GM23338 (cell line): ENCODE data around the gene MEF2D. TPM values are rescaled to one million over a fixed set of nuclear protein-coding genes. Genes with fewer than 3 reads are reported as not detected.
A peak's percentile ranks its signal among the peaks of the same experiment; 100 is the strongest.

ENCODE experiments used
- ATAC-seq: fragments of 200-7000 bp; cut with Tn5 transposase; 3 replicates; pipeline ENCODE4 v1.9.1; 2020
- DNase-seq: peaks from one replicate; pipeline ENCODE4 v3.0.0-alpha.2; 2015; ENCODE audit warnings: low spot score
- H2AFZ ChIP-seq: fragments of 200-600 bp; sonication (generic); 2 replicates; pipeline ENCODE4 v1.8.0; 2016; ENCODE audit warnings: antibody characterized with exemption, mild to moderate bottlenecking, moderate library complexity
- H3F3A ChIP-seq: fragments of 200-600 bp; sonication (generic); replicated peaks from 2 replicates; pipeline ENCODE4 v1.8.0; 2017; ENCODE audit warnings: antibody characterized with exemption, mixed run types, low read depth
- H3K27ac ChIP-seq: fragments of 200-600 bp; sonication (generic); 2 replicates; pipeline ENCODE4 v1.6.1; 2016; ENCODE audit warnings: low read depth
- H3K27me3 ChIP-seq: fragments of 200-600 bp; sonication (generic); 2 replicates; pipeline ENCODE4 v1.8.0; 2016; ENCODE audit warnings: mild to moderate bottlenecking, mixed run types, moderate library complexity; ENCODE audit not compliant: insufficient read depth
- H3K36me3 ChIP-seq: fragments of 200-600 bp; sonication (generic); 2 replicates; pipeline ENCODE4 v1.8.0; 2016; ENCODE audit warnings: mild to moderate bottlenecking; ENCODE audit not compliant: insufficient read depth
- H3K4me1 ChIP-seq: fragments of 200-600 bp; sonication (generic); 2 replicates; pipeline ENCODE4 v1.8.0; 2016; ENCODE audit warnings: mild to moderate bottlenecking, moderate library complexity; ENCODE audit not compliant: insufficient read depth
- H3K4me2 ChIP-seq: fragments of 200-600 bp; sonication (generic); 2 replicates; pipeline ENCODE4 v1.7.1; 2017; ENCODE audit warnings: mixed run types
- H3K4me3 ChIP-seq: fragments of 200-600 bp; sonication (generic); 2 replicates; pipeline ENCODE4 v1.6.1; 2016; ENCODE audit warnings: mixed run types
- H3K79me2 ChIP-seq: fragments of 200-600 bp; sonication (generic); replicated peaks from 2 replicates; pipeline ENCODE4 v1.8.0; 2017; ENCODE audit warnings: mild to moderate bottlenecking; ENCODE audit not compliant: insufficient read depth
- H3K9me2 ChIP-seq: fragments of 200-600 bp; sonication (generic); 2 replicates; pipeline ENCODE4 v1.8.0; 2017; ENCODE audit not compliant: insufficient read depth
- H4K20me1 ChIP-seq: fragments of 200-600 bp; sonication (generic); replicated peaks from 2 replicates; pipeline ENCODE4 v1.8.0; 2017; ENCODE audit warnings: mild to moderate bottlenecking; ENCODE audit not compliant: insufficient read depth
- H3K27ac Mint-ChIP-seq: 2 replicates; pipeline ENCODE4 v1.8.0; 2020; ENCODE audit warnings: inconsistent platforms, mild to moderate bottlenecking, moderate library complexity, mixed read lengths
- H3K27me3 Mint-ChIP-seq: 3 replicates; pipeline ENCODE4 v1.8.0; 2022; ENCODE audit warnings: low read depth, mild to moderate bottlenecking, moderate library complexity, mixed read lengths, inconsistent platforms; ENCODE audit not compliant: insufficient read depth, poor library complexity
- H3K36me3 Mint-ChIP-seq: 3 replicates; pipeline ENCODE4 v1.8.0; 2021; ENCODE audit warnings: low read depth, mild to moderate bottlenecking, inconsistent platforms, moderate library complexity, mixed read lengths
- H3K4me1 Mint-ChIP-seq: 3 replicates; pipeline ENCODE4 v1.8.0; 2020; ENCODE audit warnings: mild to moderate bottlenecking, inconsistent platforms, mixed read lengths
- H3K4me3 Mint-ChIP-seq: 3 replicates; pipeline ENCODE4 v1.8.0; 2021; ENCODE audit warnings: moderate library complexity, mild to moderate bottlenecking, inconsistent platforms, mixed read lengths
- H3K9me3 Mint-ChIP-seq: 3 replicates; pipeline ENCODE4 v1.8.0; 2020; ENCODE audit warnings: moderate library complexity, mild to moderate bottlenecking, inconsistent platforms, mixed read lengths
- EZH2phosphoT487 ChIP-seq: fragments of 200-600 bp; sonication (generic); IDR thresholded peaks from one replicate; pipeline ENCODE4 v1.8.1; 2018; ENCODE audit warnings: antibody characterized with exemption; ENCODE audit not compliant: unreplicated experiment
- JUNB ChIP-seq: IDR thresholded peaks from one replicate; pipeline ENCODE4 v1.6.1; 2016; ENCODE audit warnings: antibody characterized with exemption; ENCODE audit not compliant: unreplicated experiment
- STAT1 ChIP-seq: IDR thresholded peaks from one replicate; pipeline ENCODE4 v1.6.1; 2016; ENCODE audit warnings: antibody characterized with exemption; ENCODE audit not compliant: unreplicated experiment
- ZNF114 ChIP-seq: fragments of 250-450 bp; sonication (Bioruptor Pico); IDR thresholded peaks from 2 replicates; pipeline ENCODE4 v1.5.0; 2020; ENCODE audit warnings: mild to moderate bottlenecking, moderate library complexity
- polyA plus RNA-seq: library from polyadenylated mRNA; unstranded; fragments of >200 nt; fragmentation: Nextera tagmentation; extraction: Ambion mirVana; gene quantifications from 2 replicates; pipeline ENCODE4 v1.2.1, GENCODE V29; 2016
- total RNA-seq: library from RNA; depleted of rRNA; stranded (reverse); fragments of >200 nt; shearing (Covaris generic); gene quantifications from 2 replicates; pipeline ENCODE4 v1.2.3, GENCODE V29; 2014
- TF ChIP-seq, protein P1 (sequence below): fragments of 250-450 bp; sonication (Bioruptor Pico); IDR thresholded peaks from 2 replicates; pipeline ENCODE4 v1.5.0; 2020; ENCODE audit warnings: mild to moderate bottlenecking, moderate library complexity
- TF ChIP-seq, protein P2 (sequence below): IDR thresholded peaks from one replicate; pipeline ENCODE4 v1.6.1; 2018; ENCODE audit warnings: antibody characterized with exemption; ENCODE audit not compliant: unreplicated experiment

The MEF2D gene
- total and polyA plus RNA-seq, 2 experiments from 2014 or later: 10.6 to 15.5 TPM

DNA sequence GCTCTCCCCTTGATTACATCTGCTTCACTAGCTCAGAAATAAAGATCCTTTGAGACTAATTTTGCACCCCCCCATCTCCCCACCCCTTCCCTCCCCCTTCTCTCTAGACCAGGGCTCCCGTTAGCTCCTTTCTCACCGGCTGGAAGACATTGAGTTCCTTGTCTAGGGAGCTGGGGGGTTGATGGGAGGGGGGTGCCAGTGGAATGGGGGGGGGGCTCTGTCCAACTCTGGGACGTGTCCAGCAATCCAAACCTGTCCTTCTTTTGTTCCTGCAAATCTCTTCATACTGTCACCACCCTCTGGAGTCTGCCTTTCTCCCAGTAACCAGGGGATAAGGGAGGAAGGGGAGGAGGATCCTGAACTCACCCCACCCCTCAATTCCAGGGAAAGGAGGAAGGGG lies 69.7 kb downstream of the MEF2D start (continued):
- TF ChIP-seq, protein P1, sequence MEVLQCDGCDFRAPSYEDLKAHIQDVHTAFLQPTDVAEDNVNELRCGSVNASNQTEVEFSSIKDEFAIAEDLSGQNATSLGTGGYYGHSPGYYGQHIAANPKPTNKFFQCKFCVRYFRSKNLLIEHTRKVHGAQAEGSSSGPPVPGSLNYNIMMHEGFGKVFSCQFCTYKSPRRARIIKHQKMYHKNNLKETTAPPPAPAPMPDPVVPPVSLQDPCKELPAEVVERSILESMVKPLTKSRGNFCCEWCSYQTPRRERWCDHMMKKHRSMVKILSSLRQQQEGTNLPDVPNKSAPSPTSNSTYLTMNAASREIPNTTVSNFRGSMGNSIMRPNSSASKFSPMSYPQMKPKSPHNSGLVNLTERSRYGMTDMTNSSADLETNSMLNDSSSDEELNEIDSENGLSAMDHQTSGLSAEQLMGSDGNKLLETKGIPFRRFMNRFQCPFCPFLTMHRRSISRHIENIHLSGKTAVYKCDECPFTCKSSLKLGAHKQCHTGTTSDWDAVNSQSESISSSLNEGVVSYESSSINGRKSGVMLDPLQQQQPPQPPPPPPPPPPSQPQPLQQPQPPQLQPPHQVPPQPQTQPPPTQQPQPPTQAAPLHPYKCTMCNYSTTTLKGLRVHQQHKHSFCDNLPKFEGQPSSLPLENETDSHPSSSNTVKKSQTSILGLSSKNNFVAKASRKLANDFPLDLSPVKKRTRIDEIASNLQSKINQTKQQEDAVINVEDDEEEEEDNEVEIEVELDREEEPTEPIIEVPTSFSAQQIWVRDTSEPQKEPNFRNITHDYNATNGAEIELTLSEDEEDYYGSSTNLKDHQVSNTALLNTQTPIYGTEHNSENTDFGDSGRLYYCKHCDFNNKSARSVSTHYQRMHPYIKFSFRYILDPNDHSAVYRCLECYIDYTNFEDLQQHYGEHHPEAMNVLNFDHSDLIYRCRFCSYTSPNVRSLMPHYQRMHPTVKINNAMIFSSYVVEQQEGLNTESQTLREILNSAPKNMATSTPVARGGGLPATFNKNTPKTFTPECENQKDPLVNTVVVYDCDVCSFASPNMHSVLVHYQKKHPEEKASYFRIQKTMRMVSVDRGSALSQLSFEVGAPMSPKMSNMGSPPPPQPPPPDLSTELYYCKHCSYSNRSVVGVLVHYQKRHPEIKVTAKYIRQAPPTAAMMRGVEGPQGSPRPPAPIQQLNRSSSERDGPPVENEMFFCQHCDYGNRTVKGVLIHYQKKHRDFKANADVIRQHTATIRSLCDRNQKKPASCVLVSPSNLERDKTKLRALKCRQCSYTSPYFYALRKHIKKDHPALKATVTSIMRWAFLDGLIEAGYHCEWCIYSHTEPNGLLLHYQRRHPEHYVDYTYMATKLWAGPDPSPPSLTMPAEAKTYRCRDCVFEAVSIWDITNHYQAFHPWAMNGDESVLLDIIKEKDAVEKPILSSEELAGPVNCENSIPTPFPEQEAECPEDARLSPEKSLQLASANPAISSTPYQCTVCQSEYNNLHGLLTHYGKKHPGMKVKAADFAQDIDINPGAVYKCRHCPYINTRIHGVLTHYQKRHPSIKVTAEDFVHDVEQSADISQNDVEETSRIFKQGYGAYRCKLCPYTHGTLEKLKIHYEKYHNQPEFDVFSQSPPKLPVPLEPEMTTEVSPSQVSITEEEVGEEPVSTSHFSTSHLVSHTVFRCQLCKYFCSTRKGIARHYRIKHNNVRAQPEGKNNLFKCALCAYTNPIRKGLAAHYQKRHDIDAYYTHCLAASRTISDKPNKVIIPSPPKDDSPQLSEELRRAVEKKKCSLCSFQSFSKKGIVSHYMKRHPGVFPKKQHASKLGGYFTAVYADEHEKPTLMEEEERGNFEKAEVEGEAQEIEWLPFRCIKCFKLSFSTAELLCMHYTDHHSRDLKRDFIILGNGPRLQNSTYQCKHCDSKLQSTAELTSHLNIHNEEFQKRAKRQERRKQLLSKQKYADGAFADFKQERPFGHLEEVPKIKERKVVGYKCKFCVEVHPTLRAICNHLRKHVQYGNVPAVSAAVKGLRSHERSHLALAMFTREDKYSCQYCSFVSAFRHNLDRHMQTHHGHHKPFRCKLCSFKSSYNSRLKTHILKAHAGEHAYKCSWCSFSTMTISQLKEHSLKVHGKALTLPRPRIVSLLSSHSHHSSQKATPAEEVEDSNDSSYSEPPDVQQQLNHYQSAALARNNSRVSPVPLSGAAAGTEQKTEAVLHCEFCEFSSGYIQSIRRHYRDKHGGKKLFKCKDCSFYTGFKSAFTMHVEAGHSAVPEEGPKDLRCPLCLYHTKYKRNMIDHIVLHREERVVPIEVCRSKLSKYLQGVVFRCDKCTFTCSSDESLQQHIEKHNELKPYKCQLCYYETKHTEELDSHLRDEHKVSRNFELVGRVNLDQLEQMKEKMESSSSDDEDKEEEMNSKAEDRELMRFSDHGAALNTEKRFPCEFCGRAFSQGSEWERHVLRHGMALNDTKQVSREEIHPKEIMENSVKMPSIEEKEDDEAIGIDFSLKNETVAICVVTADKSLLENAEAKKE (CRISPR knock-in tag): no peak
- no peak for TF ChIP-seq EZH2phosphoT487

DNA sequence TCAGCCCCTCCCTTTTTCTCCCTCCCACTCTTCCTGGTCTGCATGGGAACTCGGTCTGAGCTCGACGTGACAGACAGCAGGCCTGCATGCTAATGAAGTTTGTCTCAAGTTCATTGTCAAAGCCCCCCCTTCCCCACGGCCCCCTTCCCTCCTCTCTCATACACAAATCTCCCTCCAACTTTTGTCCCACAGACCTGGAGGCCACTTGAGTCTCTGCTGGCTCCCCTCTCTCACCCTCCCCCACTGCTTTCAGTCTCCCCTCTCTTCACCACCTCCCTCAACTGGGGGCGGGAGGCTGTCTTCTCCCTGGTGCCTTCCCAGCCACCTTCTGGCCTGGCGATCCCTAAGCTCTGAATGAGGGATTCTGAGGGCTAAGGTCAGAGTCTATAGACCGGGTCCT lies 70.3 kb downstream of the MEF2D start:
- Histone ChIP-seq H3K27me3 (peaks cover 100% of the 10 kb centered on the region), H3K4me3 (peak overlapping the region; percentile 48)
- H3K4me3 Mint-ChIP-seq: peak overlapping the region; percentile 60
- TF ChIP-seq JUNB (no peak), ZNF114 (CRISPR knock-in tag) (no peak), STAT1 (no peak)
- TF ChIP-seq, protein P1 (CRISPR knock-in tag): no peak
- TF ChIP-seq, protein P2, sequence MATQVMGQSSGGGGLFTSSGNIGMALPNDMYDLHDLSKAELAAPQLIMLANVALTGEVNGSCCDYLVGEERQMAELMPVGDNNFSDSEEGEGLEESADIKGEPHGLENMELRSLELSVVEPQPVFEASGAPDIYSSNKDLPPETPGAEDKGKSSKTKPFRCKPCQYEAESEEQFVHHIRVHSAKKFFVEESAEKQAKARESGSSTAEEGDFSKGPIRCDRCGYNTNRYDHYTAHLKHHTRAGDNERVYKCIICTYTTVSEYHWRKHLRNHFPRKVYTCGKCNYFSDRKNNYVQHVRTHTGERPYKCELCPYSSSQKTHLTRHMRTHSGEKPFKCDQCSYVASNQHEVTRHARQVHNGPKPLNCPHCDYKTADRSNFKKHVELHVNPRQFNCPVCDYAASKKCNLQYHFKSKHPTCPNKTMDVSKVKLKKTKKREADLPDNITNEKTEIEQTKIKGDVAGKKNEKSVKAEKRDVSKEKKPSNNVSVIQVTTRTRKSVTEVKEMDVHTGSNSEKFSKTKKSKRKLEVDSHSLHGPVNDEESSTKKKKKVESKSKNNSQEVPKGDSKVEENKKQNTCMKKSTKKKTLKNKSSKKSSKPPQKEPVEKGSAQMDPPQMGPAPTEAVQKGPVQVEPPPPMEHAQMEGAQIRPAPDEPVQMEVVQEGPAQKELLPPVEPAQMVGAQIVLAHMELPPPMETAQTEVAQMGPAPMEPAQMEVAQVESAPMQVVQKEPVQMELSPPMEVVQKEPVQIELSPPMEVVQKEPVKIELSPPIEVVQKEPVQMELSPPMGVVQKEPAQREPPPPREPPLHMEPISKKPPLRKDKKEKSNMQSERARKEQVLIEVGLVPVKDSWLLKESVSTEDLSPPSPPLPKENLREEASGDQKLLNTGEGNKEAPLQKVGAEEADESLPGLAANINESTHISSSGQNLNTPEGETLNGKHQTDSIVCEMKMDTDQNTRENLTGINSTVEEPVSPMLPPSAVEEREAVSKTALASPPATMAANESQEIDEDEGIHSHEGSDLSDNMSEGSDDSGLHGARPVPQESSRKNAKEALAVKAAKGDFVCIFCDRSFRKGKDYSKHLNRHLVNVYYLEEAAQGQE: no peak

More for the DNA sequence above, 70.3 kb downstream of the MEF2D start:
- Mint-ChIP-seq H3K27me3 (peaks cover 92% of the 10 kb centered on the region), H3K4me1 (peaks cover 48% of the 10 kb centered on the region), H3K36me3 (no peaks in the 10 kb centered on the region), H3K9me3 (0 out of 3 replicates have a peak, but pooled peaks cover 3% of the 10 kb centered on the region), H3K27ac (no peak overlapping the region)
- Histone ChIP-seq H3K4me1 (peaks cover 50% of the 10 kb centered on the region), H4K20me1 (peaks cover 27% of the 10 kb centered on the region), H3K4me2 (peak overlapping the region; percentile 72), H2AFZ (no peak overlapping the region), H3K79me2 (no peaks in the 10 kb centered on the region), H3F3A (peaks cover 33% of the 10 kb centered on the region), H3K27ac (no peak overlapping the region), H3K9me2 (no peaks in the 10 kb centered on the region), H3K36me3 (no peaks in the 10 kb centered on the region; the same call in 1 of the 2 replicates)
- peak; percentile 82 for DNase-seq
- peak; percentile 50 for ATAC-seq
